ENCODE measurements around the gene SKIC8.
A peak's percentile ranks its signal among the peaks of the same experiment; 100 is the strongest.

Gene SKIC8

GRCh38 chr15:78299101-78299930 is at the start of gene SKIC8:
Gene SKIC8 (minus strand): TSS chr15:78299609. CDS start chr15:78295686, 3,923 bp downstream.
- peak; percentile 97 for DNase-seq (ENCODE audit: extremely low spot score)
- ChIA-PET POLR2A (interaction anchor here (0.6 to 0.7 kb wide), 3 partner anchors 12 to 893 kb away, joined by 3 read pairs; no protein-coding TSS in a partner anchor), CTCF (interaction anchor here (0.9 to 1.8 kb wide), 11 partner anchors 8 to 123 kb away, joined by 3 to 8 read pairs (median 4); partner anchors contain the start of gene DNAJA4)
- TF ChIP-seq, protein P1, sequence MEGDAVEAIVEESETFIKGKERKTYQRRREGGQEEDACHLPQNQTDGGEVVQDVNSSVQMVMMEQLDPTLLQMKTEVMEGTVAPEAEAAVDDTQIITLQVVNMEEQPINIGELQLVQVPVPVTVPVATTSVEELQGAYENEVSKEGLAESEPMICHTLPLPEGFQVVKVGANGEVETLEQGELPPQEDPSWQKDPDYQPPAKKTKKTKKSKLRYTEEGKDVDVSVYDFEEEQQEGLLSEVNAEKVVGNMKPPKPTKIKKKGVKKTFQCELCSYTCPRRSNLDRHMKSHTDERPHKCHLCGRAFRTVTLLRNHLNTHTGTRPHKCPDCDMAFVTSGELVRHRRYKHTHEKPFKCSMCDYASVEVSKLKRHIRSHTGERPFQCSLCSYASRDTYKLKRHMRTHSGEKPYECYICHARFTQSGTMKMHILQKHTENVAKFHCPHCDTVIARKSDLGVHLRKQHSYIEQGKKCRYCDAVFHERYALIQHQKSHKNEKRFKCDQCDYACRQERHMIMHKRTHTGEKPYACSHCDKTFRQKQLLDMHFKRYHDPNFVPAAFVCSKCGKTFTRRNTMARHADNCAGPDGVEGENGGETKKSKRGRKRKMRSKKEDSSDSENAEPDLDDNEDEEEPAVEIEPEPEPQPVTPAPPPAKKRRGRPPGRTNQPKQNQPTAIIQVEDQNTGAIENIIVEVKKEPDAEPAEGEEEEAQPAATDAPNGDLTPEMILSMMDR (IDR thresholded peaks at IDR 0.05; ENCODE audit: control extremely low read depth, extremely low read depth, low read depth, missing control alignments) = no peak

GRCh38 chr15:78347586-78348543 is 48.5 kb upstream of the SKIC8 start:
- TF ChIP-seq, protein P1 (IDR thresholded peaks at IDR 0.05; ENCODE audit: control extremely low read depth, extremely low read depth, low read depth, missing control alignments) = no peak
- ChIA-PET CTCF (interaction anchor here (1.6 kb wide), 1 partner anchor 37 kb away, joined by 4 read pairs; no protein-coding TSS in a partner anchor), POLR2A (no interaction called here)
- DNase-seq (ENCODE audit: extremely low spot score) = no peak

GRCh38 chr15:78345396-78346125 is 46.2 kb upstream of the SKIC8 start:
- CTCF ChIA-PET = interaction anchor here (1.0 to 1.4 kb wide), 5 partner anchors 12 to 295 kb away, joined by 3 read pairs; no protein-coding TSS in a partner anchor
- POLR2A ChIA-PET = no interaction called here
- TF ChIP-seq, protein P1 (IDR thresholded peaks at IDR 0.05; ENCODE audit: control extremely low read depth, extremely low read depth, low read depth, missing control alignments) = no peak
- no peak for DNase-seq (ENCODE audit: extremely low spot score)

DNA sequence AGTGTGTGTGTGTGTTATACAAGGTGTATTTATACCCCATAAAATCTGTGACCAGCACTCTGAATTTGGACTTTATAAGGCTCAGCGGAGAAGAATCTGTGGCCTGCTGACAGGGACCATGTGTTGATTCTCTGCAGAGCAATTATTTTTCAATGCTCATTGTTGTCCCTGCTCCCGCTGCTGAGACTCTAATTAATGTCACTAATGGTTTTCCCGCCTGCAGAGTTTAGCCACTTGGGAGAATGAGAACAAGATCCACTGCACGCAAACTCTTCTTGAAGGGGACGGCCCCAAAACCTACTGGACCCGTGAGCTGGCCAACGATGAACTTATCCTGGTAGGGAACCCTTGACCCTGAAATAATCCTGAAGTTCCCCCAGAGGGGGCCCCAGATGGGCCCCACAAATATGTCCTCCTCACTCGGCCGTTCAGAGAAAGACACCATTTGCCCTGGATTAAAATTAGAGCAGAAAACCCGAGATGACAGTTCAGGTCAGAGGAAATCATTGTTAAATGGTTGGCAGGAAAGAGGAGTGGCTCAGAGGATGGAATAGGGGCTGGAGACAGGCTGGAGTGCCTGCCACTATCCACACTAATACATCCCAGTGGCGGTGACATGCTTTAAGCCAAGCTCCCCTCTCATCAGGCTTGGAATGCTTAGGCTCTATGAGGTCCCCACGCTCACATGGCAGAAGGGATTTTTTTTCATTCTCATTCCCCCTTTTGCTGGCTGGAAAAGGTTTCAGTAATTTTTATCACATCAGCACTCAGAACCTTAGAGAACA is 44.1 kb upstream of the SKIC8 start:
- POLR2A ChIA-PET = no interaction called here
- TF ChIP-seq, protein P1 (IDR thresholded peaks at IDR 0.05; ENCODE audit: control extremely low read depth, extremely low read depth, low read depth, missing control alignments) = no peak
- no peak for DNase-seq (ENCODE audit: extremely low spot score)
- CTCF ChIA-PET = interaction anchor here (1.6 kb wide), 1 partner anchor 11 kb away, joined by 4 read pairs; no protein-coding TSS in a partner anchor

- CTCF ChIA-PET = no interaction called here
- TF ChIP-seq, protein P1 (IDR thresholded peaks at IDR 0.05; ENCODE audit: control extremely low read depth, extremely low read depth, low read depth, missing control alignments) = no peak
- POLR2A ChIA-PET = no interaction called here
- no peak for DNase-seq (ENCODE audit: extremely low spot score)
Measured at GRCh38 chr15:78342021-78342420, 42.6 kb upstream of the SKIC8 start.
